Activated T-helper 1 cell treated with anti-CD3 and anti-CD28 coated beads, Interleukin-12 subunit alpha, Interleukin-12 subunit beta, Interleukin-2, Interleukin-4 antibody, amounts not matched to agents 30 ng/mL and 10 ng/mL and 1 ng/mL, durations not matched to agents 14 hours and 24 hours and 36 hours (primary cell): ENCODE results near the gene RHOV. TPM values are rescaled to one million over a fixed set of nuclear protein-coding genes. Genes with fewer than 3 reads are reported as not detected.

Source experiments
- DNase-seq: peaks from one replicate; pipeline ENCODE4 v3.0.0; 2021; ENCODE audit warnings: low spot score
- H3K27ac Mint-ChIP-seq: one replicate; pipeline ENCODE4 v1.8.0; 2021; ENCODE audit warnings: mild to moderate bottlenecking, mixed read lengths
- H3K27me3 Mint-ChIP-seq: one replicate; pipeline ENCODE4 v1.8.0; 2022; ENCODE audit warnings: mild to moderate bottlenecking, moderate library complexity, mixed read lengths; ENCODE audit not compliant: insufficient read depth
- H3K36me3 Mint-ChIP-seq: one replicate; pipeline ENCODE4 v1.8.0; 2021; ENCODE audit warnings: low read depth, mixed read lengths
- H3K4me1 Mint-ChIP-seq: one replicate; pipeline ENCODE4 v1.8.0; 2021; ENCODE audit warnings: low read depth, mixed read lengths
- H3K4me3 Mint-ChIP-seq: one replicate; pipeline ENCODE4 v1.8.0; 2021; ENCODE audit warnings: mild to moderate bottlenecking, moderate library complexity, mixed read lengths
- H3K9me3 Mint-ChIP-seq: one replicate; pipeline ENCODE4 v1.8.0; 2021; ENCODE audit warnings: mixed read lengths
- intact Hi-C: fragments of 100-400 bp; cut with micrococcal nuclease; formaldehyde crosslinking; loops from one replicate; pipeline ENCODE4 v1.15.1; 2024
- total RNA-seq: library from RNA; stranded (reverse); gene quantifications from 2 replicates; pipeline ENCODE4 v1.2.3, GENCODE V29; 2022

RHOV gene
- total RNA-seq, 1 donor from 2014 or later, result 1.3 TPM

GRCh38 chr15:40844696-40845030, 29.4 kb downstream of the RHOV start:
- H3K36me3 Mint-ChIP-seq, result peaks cover 3% of the 10 kb centered on the region
- H3K9me3 Mint-ChIP-seq, result no peaks in the 10 kb centered on the region
- H3K27me3 Mint-ChIP-seq, result peaks cover 15% of the 10 kb centered on the region
- intact Hi-C loops, result loop anchor here (1.0 to 5.0 kb wide), 3 partner anchors 37 to 438 kb away; partner anchors contain the start of genes DNAJC17, VPS18 and ZFYVE19
- H3K4me1 Mint-ChIP-seq, result peaks cover 33% of the 10 kb centered on the region
- peak overlapping the region; percentile 75 for H3K27ac Mint-ChIP-seq
- H3K4me3 Mint-ChIP-seq, result peak overlapping the region; percentile 87
- DNase-seq, result peak; percentile 13

- H3K4me1 Mint-ChIP-seq, result peaks cover 33% of the 10 kb centered on the region
- H3K36me3 Mint-ChIP-seq, result peaks cover 3% of the 10 kb centered on the region
- peaks cover 15% of the 10 kb centered on the region for H3K27me3 Mint-ChIP-seq
- peak; percentile 27 for DNase-seq
- no peaks in the 10 kb centered on the region for H3K9me3 Mint-ChIP-seq
- H3K27ac Mint-ChIP-seq, result peak within 1 kb of the TSS; percentile 75
- peak within 1 kb of the TSS; percentile 87 for H3K4me3 Mint-ChIP-seq
- intact Hi-C loops, result loop anchor here (1.0 to 5.0 kb wide), 3 partner anchors 37 to 438 kb away; partner anchors contain the start of genes DNAJC17, VPS18 and ZFYVE19
Observed at GRCh38 chr15:40843885-40844695, 29.9 kb downstream of the RHOV start, which contains the start of gene SPINT1. TSS of gene SPINT1 (plus strand) at chr15:40844048. CDS start at chr15:40844555, 507 bp downstream.

- Mint-ChIP-seq H3K9me3 (no peaks in the 10 kb centered on the region), H3K27me3 (peaks cover 15% of the 10 kb centered on the region), H3K4me1 (peaks cover 33% of the 10 kb centered on the region), H3K4me3 (peak overlapping the region; percentile 78), H3K36me3 (peaks cover 3% of the 10 kb centered on the region), H3K27ac (no peak overlapping the region)
- no peak for DNase-seq
- intact Hi-C loops, result loop anchor here (5.0 kb wide), 2 partner anchors 49 to 439 kb away; partner anchors contain the start of gene VPS18
Observed at GRCh38 chr15:40843261-40843884, 30.7 kb downstream of the RHOV start.

- Mint-ChIP-seq H3K36me3 (peaks cover 3% of the 10 kb centered on the region), H3K27me3 (peaks cover 15% of the 10 kb centered on the region), H3K4me3 (no peak overlapping the region), H3K9me3 (no peaks in the 10 kb centered on the region), H3K27ac (no peak overlapping the region), H3K4me1 (peaks cover 21% of the 10 kb centered on the region)
- no peak for DNase-seq
- intact Hi-C loops, result loop anchor here (5.0 kb wide), 2 partner anchors 51 to 441 kb away; partner anchors contain the start of gene VPS18
Observed at GRCh38 chr15:40841741-40842140, 32.3 kb downstream of the RHOV start.

GRCh38 chr15:40838756-40839155, 35.3 kb downstream of the RHOV start:
- no peaks in the 10 kb centered on the region for H3K4me1 Mint-ChIP-seq
- H3K4me3 Mint-ChIP-seq, result no peak overlapping the region

GRCh38 chr15:40836020-40836419, 38.0 kb downstream of the RHOV start:
- Mint-ChIP-seq H3K4me3 (no peak overlapping the region), H3K36me3 (no peaks in the 10 kb centered on the region)
- intact Hi-C loops, result no loop called here

More at GRCh38 chr15:40838756-40839155, 35.3 kb downstream of the RHOV start:
- Mint-ChIP-seq H3K27ac (no peak overlapping the region), H3K9me3 (no peaks in the 10 kb centered on the region), H3K27me3 (peaks cover 12% of the 10 kb centered on the region), H3K36me3 (no peaks in the 10 kb centered on the region)
- intact Hi-C loops, result no loop called here
- no peak for DNase-seq

GRCh38 chr15:40832903-40833302, 41.1 kb downstream of the RHOV start:
- DNase-seq, result no peak
- no peak overlapping the region for H3K4me3 Mint-ChIP-seq
- intact Hi-C loops, result no loop called here
- H3K27me3 Mint-ChIP-seq, result peaks cover 2% of the 10 kb centered on the region
- no peaks in the 10 kb centered on the region for H3K36me3 Mint-ChIP-seq
- no peaks in the 10 kb centered on the region for H3K9me3 Mint-ChIP-seq
- no peak overlapping the region for H3K27ac Mint-ChIP-seq
- H3K4me1 Mint-ChIP-seq, result no peaks in the 10 kb centered on the region

More at GRCh38 chr15:40836020-40836419, 38.0 kb downstream of the RHOV start:
- DNase-seq, result no peak
- Mint-ChIP-seq H3K27ac (no peak overlapping the region), H3K27me3 (peaks cover 2% of the 10 kb centered on the region), H3K4me1 (no peaks in the 10 kb centered on the region), H3K9me3 (no peaks in the 10 kb centered on the region)

GRCh38 chr15:40831861-40832260, 42.2 kb downstream of the RHOV start:
- no peaks in the 10 kb centered on the region for H3K4me1 Mint-ChIP-seq
- no peak overlapping the region for H3K4me3 Mint-ChIP-seq
- H3K36me3 Mint-ChIP-seq, result no peaks in the 10 kb centered on the region
- intact Hi-C loops, result no loop called here
- peaks cover 5% of the 10 kb centered on the region for H3K27me3 Mint-ChIP-seq
- no peak for DNase-seq
- no peak overlapping the region for H3K27ac Mint-ChIP-seq
- H3K9me3 Mint-ChIP-seq, result no peaks in the 10 kb centered on the region

- DNase-seq, result no peak
- Mint-ChIP-seq H3K9me3 (no peaks in the 10 kb centered on the region), H3K27ac (no peak overlapping the region), H3K4me1 (no peaks in the 10 kb centered on the region), H3K4me3 (no peak overlapping the region), H3K36me3 (no peaks in the 10 kb centered on the region), H3K27me3 (peaks cover 5% of the 10 kb centered on the region)
- intact Hi-C loops, result no loop called here
Observed at GRCh38 chr15:40830884-40831283, 43.1 kb downstream of the RHOV start.

GRCh38 chr15:40829115-40829514, 44.9 kb downstream of the RHOV start:
- peaks cover under 1% of the 10 kb centered on the region for H3K4me1 Mint-ChIP-seq
- no peak for DNase-seq
- intact Hi-C loops, result no loop called here
- H3K9me3 Mint-ChIP-seq, result no peaks in the 10 kb centered on the region
- peaks cover 5% of the 10 kb centered on the region for H3K27me3 Mint-ChIP-seq
- no peak overlapping the region for H3K4me3 Mint-ChIP-seq
- H3K36me3 Mint-ChIP-seq, result no peaks in the 10 kb centered on the region
- H3K27ac Mint-ChIP-seq, result no peak overlapping the region

- H3K27me3 Mint-ChIP-seq, result peaks cover 5% of the 10 kb centered on the region
- no peak within 1 kb of the TSS for H3K4me3 Mint-ChIP-seq
- intact Hi-C loops, result no loop called here
- H3K36me3 Mint-ChIP-seq, result no peaks in the 10 kb centered on the region
- DNase-seq, result no peak
- peaks cover 4% of the 10 kb centered on the region for H3K4me1 Mint-ChIP-seq
- no peak within 1 kb of the TSS for H3K27ac Mint-ChIP-seq
- no peaks in the 10 kb centered on the region for H3K9me3 Mint-ChIP-seq
Observed at GRCh38 chr15:40828447-40829036, 45.5 kb downstream of the RHOV start, which contains the start of gene PPP1R14D. TSS of gene PPP1R14D (minus strand) at chr15:40828708. CDS start at chr15:40828641, 67 bp downstream.

- H3K27me3 Mint-ChIP-seq, result peaks cover 5% of the 10 kb centered on the region
- H3K4me3 Mint-ChIP-seq, result no peak overlapping the region
- H3K4me1 Mint-ChIP-seq, result peaks cover 4% of the 10 kb centered on the region
- DNase-seq, result no peak
- H3K36me3 Mint-ChIP-seq, result no peaks in the 10 kb centered on the region
- no peak overlapping the region for H3K27ac Mint-ChIP-seq
- intact Hi-C loops, result no loop called here
- no peaks in the 10 kb centered on the region for H3K9me3 Mint-ChIP-seq
Observed at GRCh38 chr15:40826423-40827075, 47.5 kb downstream of the RHOV start.
